Mucosa of rectum (tissue), 2 donors: ENCODE data around the gene ABCA3.

ENCODE experiments used
- H3K27ac ChIP-seq, 2 donors: one replicate each; pipeline ENCODE4 v1.7.0; 2013; ENCODE audit warnings: inconsistent platforms in 2 of 2, low read depth in 2 of 2, low read length in 2 of 2
- H3K27me3 ChIP-seq, 2 donors: one replicate each; pipeline ENCODE4 v1.7.0; 2013; ENCODE audit warnings: low read length in 2 of 2; ENCODE audit not compliant: control insufficient read depth in 2 of 2, insufficient read depth in 2 of 2
- H3K36me3 ChIP-seq, 2 donors: one replicate each; pipeline ENCODE4 v1.7.0; 2013; ENCODE audit warnings: low read length in 2 of 2; ENCODE audit not compliant: control insufficient read depth in 2 of 2, insufficient read depth in 2 of 2
- H3K4me1 ChIP-seq, 2 donors: one replicate each; pipeline ENCODE4 v1.7.0; 2013; ENCODE audit warnings: low read length in 2 of 2, mild to moderate bottlenecking in 1 of 2; ENCODE audit not compliant: control insufficient read depth in 2 of 2, insufficient read depth in 2 of 2
- H3K4me3 ChIP-seq, 2 donors: one replicate each; pipeline ENCODE4 v1.7.0; 2013; ENCODE audit warnings: low read length in 2 of 2
- H3K9ac ChIP-seq, 2 donors: one replicate each; pipeline ENCODE4 v1.7.0; 2013; ENCODE audit warnings: low read length in 2 of 2, low read depth in 1 of 2, mild to moderate bottlenecking in 1 of 2
- H3K9me3 ChIP-seq, 2 donors: one replicate each; pipeline ENCODE4 v1.7.0; 2013; ENCODE audit warnings: low read length in 2 of 2; ENCODE audit not compliant: control insufficient read depth in 2 of 2
- donor health status: healthy.
- donor health status: Normal muscosa, but diverticular disease.

Gene ABCA3

GRCh38 chr16:2358811-2359210, 18.3 kb upstream of the ABCA3 start:
- Histone ChIP-seq H3K9ac (no peak overlapping the region), H3K4me3 (no peak overlapping the region), H3K9me3 (no peaks in the 10 kb centered on the region), H3K4me1 (no peaks in the 10 kb centered on the region), H3K27ac (no peak overlapping the region), H3K27me3 (peaks cover 4 to 10% of the 10 kb centered on the region in 2 donors), H3K36me3 (no peaks in the 10 kb centered on the region)

GRCh38 chr16:2357331-2357730, 16.8 kb upstream of the ABCA3 start:
- Histone ChIP-seq H3K27ac (no peak overlapping the region), H3K9me3 (no peaks in the 10 kb centered on the region), H3K4me1 (no peaks in the 10 kb centered on the region), H3K9ac (no peak overlapping the region), H3K4me3 (no peak overlapping the region), H3K27me3 (peaks cover 6 to 9% of the 10 kb centered on the region in 2 donors), H3K36me3 (no peaks in the 10 kb centered on the region)

GRCh38 chr16:2350500-2350899, 10.0 kb upstream of the ABCA3 start:
- Histone ChIP-seq H3K4me3 (no peak overlapping the region), H3K27me3 (peaks cover 0 to 6% of the 10 kb centered on the region in 2 donors)

GRCh38 chr16:2343211-2343610, 2.7 kb upstream of the ABCA3 start:
- H3K4me3 ChIP-seq = no peak overlapping the region
- H3K27me3 ChIP-seq = peaks cover 3 to 6% of the 10 kb centered on the region in 2 donors
- H3K9ac ChIP-seq = no peak overlapping the region
- peaks cover 9 to 14% of the 10 kb centered on the region in 2 donors for H3K4me1 ChIP-seq
- H3K9me3 ChIP-seq = no peaks in the 10 kb centered on the region
- no peaks in the 10 kb centered on the region for H3K36me3 ChIP-seq
- H3K27ac ChIP-seq = no peak overlapping the region

More at GRCh38 chr16:2350500-2350899, 10.0 kb upstream of the ABCA3 start:
- Histone ChIP-seq H3K27ac (no peak overlapping the region), H3K9ac (no peak overlapping the region), H3K9me3 (no peaks in the 10 kb centered on the region), H3K4me1 (no peaks in the 10 kb centered on the region), H3K36me3 (no peaks in the 10 kb centered on the region)

- Histone ChIP-seq H3K27me3 (peaks cover 6 to 10% of the 10 kb centered on the region in 2 donors), H3K27ac (no peak overlapping the region), H3K36me3 (no peaks in the 10 kb centered on the region), H3K9me3 (no peaks in the 10 kb centered on the region), H3K4me1 (peaks cover 9 to 14% of the 10 kb centered on the region in 2 donors), H3K9ac (no peak overlapping the region), H3K4me3 (no peak overlapping the region)
Observed at GRCh38 chr16:2341456-2342447, 1.2 kb upstream of the ABCA3 start.

GRCh38 chr16:2339521-2340484, 725 bp downstream of the ABCA3 start:
- Histone ChIP-seq H3K9ac (peak overlapping the region; percentile 47 to 54), H3K27me3 (peaks cover 6 to 10% of the 10 kb centered on the region in 2 donors), H3K27ac (no peak overlapping the region), H3K36me3 (no peaks in the 10 kb centered on the region), H3K9me3 (no peaks in the 10 kb centered on the region), H3K4me1 (peaks cover 9 to 14% of the 10 kb centered on the region in 2 donors), H3K4me3 (peak overlapping the region; percentile 60 to 67)

GRCh38 chr16:2337431-2338296, 2.9 kb downstream of the ABCA3 start:
- no peaks in the 10 kb centered on the region for H3K36me3 ChIP-seq
- H3K27ac ChIP-seq = no peak overlapping the region
- H3K9ac ChIP-seq = no peak overlapping the region
- H3K4me3 ChIP-seq = no peak overlapping the region
- peaks cover 9 to 14% of the 10 kb centered on the region in 2 donors for H3K4me1 ChIP-seq
- H3K27me3 ChIP-seq = peaks cover 6 to 10% of the 10 kb centered on the region in 2 donors
- no peaks in the 10 kb centered on the region for H3K9me3 ChIP-seq

GRCh38 chr16:2335286-2335895, 5.1 kb downstream of the ABCA3 start:
- no peaks in the 10 kb centered on the region for H3K9me3 ChIP-seq
- no peaks in the 10 kb centered on the region for H3K36me3 ChIP-seq
- no peak overlapping the region for H3K4me3 ChIP-seq
- H3K27me3 ChIP-seq = peaks cover 6 to 10% of the 10 kb centered on the region in 2 donors
- H3K4me1 ChIP-seq = peaks cover 6 to 11% of the 10 kb centered on the region in 2 donors
- H3K27ac ChIP-seq = no peak overlapping the region
- no peak overlapping the region for H3K9ac ChIP-seq

GRCh38 chr16:2333772-2334379, 6.7 kb downstream of the ABCA3 start:
- Histone ChIP-seq H3K9me3 (no peaks in the 10 kb centered on the region), H3K4me1 (no peaks in the 10 kb centered on the region), H3K27ac (no peak overlapping the region), H3K4me3 (no peak overlapping the region), H3K9ac (no peak overlapping the region), H3K36me3 (no peaks in the 10 kb centered on the region), H3K27me3 (peaks cover 3 to 6% of the 10 kb centered on the region in 2 donors)
